NCI-H1417 (cell line): ENCODE data around the gene MORN3.
"Not testable (repeated sequence)": the region's sequence is repeated elsewhere in the genome, so short reads cannot be mapped to it uniquely, and the experiment has no call there.

Experiments
- DNase-seq, 3 experiments: peaks; one replicate each; lab custom pipeline; 2025; lab: John Stamatoyannopoulos, UW

Gene MORN3

GRCh38 chr12:121669521-121669900, at the start of gene MORN3:
MORN3 (minus strand) TSS chr12:121669654; CDS start chr12:121669483, 171 bp downstream.
- no peak for DNase-seq

- no peak for DNase-seq
Observed at GRCh38 chr12:121718653-121719239, 49.3 kb upstream of the MORN3 start.

- no peak for DNase-seq
Observed at GRCh38 chr12:121717041-121717699, 47.7 kb upstream of the MORN3 start.

GRCh38 chr12:121715862-121716435, 46.5 kb upstream of the MORN3 start:
- DNase-seq, result no peak

- DNase-seq, result not testable (repeated sequence)
Observed at GRCh38 chr12:121715055-121715454, 45.6 kb upstream of the MORN3 start.

- DNase-seq, result no peak
Observed at GRCh38 chr12:121713793-121714192, 44.3 kb upstream of the MORN3 start.

GRCh38 chr12:121713257-121713777, 43.9 kb upstream of the MORN3 start:
- DNase-seq, result no peak

GRCh38 chr12:121712461-121713256, 43.2 kb upstream of the MORN3 start, which contains the start of gene TMEM120B:
TMEM120B (plus strand) TSS chr12:121712752; CDS start chr12:121712896, 144 bp downstream.
- peak; percentile 84 to 91 (median 85) for DNase-seq

- peak in 2 of 3 experiments; percentile 58 to 79 for DNase-seq
Observed at GRCh38 chr12:121712190-121712460, 42.7 kb upstream of the MORN3 start.

GRCh38 chr12:121711361-121712189, 42.1 kb upstream of the MORN3 start:
- DNase-seq, result no peak

- DNase-seq, result no peak
Observed at GRCh38 chr12:121709478-121709961, 40.1 kb upstream of the MORN3 start.

GRCh38 chr12:121709064-121709424, 39.6 kb upstream of the MORN3 start:
- DNase-seq, result not testable (repeated sequence)

GRCh38 chr12:121708313-121709063, 39.0 kb upstream of the MORN3 start:
- no peak for DNase-seq

GRCh38 chr12:121705514-121705913, 36.1 kb upstream of the MORN3 start:
- no peak for DNase-seq

GRCh38 chr12:121702944-121703343, 33.5 kb upstream of the MORN3 start:
- no peak for DNase-seq

GRCh38 chr12:121701667-121702277, 32.3 kb upstream of the MORN3 start:
- DNase-seq, result no peak

GRCh38 chr12:121697861-121698260, 28.4 kb upstream of the MORN3 start:
- not testable (repeated sequence) for DNase-seq

- peak; percentile 41 to 88 (median 87) for DNase-seq
Observed at GRCh38 chr12:121697093-121697698, 27.7 kb upstream of the MORN3 start.

- no peak for DNase-seq
Observed at GRCh38 chr12:121693155-121693687, 23.8 kb upstream of the MORN3 start.

GRCh38 chr12:121692744-121693143, 23.3 kb upstream of the MORN3 start:
- not testable (repeated sequence) for DNase-seq
